HL-60 (cell line): Measurements from ENCODE around the gene FAM13C.

Experiments
- DNase-seq, 2 experiments: peaks; one replicate each; pipeline ENCODE4 v3.0.0-alpha.2; 2010 to 2020; ENCODE audit warnings: low read depth in 1 of 2, low spot score in 1 of 2
- H3K27ac ChIP-seq: fragments of 250-450 bp; sonication (Bioruptor Pico); replicated peaks from 2 replicates; pipeline ENCODE4 v1.5.1; 2020; ENCODE audit warnings: mild to moderate bottlenecking, moderate library complexity
- H3K27me3 ChIP-seq: fragments of 250-450 bp; sonication (Bioruptor Pico); 2 replicates; pipeline ENCODE4 v1.5.1; 2021; ENCODE audit warnings: mild to moderate bottlenecking, moderate library complexity; ENCODE audit not compliant: insufficient read depth, poor library complexity, severe bottlenecking
- H3K4me3 ChIP-seq: replicated peaks from 2 replicates; pipeline ENCODE4 v1.5.1; 2011; ENCODE audit warnings: mild to moderate bottlenecking, control low read depth, low read length; ENCODE audit not compliant: insufficient read depth
- CTCF ChIP-seq: IDR thresholded peaks from one replicate; pipeline ENCODE4 v1.5.1; 2011; ENCODE audit warnings: low read length, control low read depth, inconsistent platforms; ENCODE audit not compliant: insufficient read depth
- GABPA ChIP-seq: IDR thresholded peaks from 2 replicates; pipeline ENCODE4 v1.6.1; 2012; ENCODE audit warnings: low read depth
- POLR2AphosphoS5 ChIP-seq: IDR thresholded peaks from 2 replicates; pipeline ENCODE4 v1.6.1; 2012; ENCODE audit warnings: low read depth
- SPI1 ChIP-seq: IDR thresholded peaks from 2 replicates; pipeline ENCODE4 v1.6.1; 2012; ENCODE audit warnings: low read depth, mild to moderate bottlenecking, borderline replicate concordance
- TF ChIP-seq, protein P1 (sequence below): IDR thresholded peaks from 2 replicates; pipeline ENCODE4 v1.6.1; 2012; ENCODE audit warnings: low read depth; ENCODE audit not compliant: insufficient replicate concordance

The FAM13C gene

DNA sequence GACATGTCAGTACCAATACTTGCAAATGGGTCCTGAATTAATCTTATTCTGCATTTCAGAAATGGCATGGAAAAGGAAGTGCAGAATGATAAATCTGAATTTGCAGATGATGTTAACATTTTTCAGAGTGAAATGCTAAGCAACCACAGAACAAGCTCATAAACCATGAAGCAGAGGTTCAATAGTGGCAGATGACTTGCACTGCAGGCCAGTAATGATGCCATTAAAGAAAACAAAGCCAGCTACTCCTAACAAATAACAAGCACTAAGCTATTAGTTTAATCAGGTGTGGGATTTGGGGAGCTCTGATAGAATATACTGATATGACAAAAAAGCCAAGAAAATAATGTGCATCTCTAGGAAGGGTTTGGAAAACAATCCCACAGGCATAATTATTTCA, 85.4 kb downstream of the FAM13C start:
- no peak overlapping the region for H3K27ac ChIP-seq
- H3K4me3 ChIP-seq = no peak overlapping the region
- no peak for DNase-seq
- no peaks in the 10 kb centered on the region for H3K27me3 ChIP-seq
- no peak for TF ChIP-seq CTCF
- TF ChIP-seq, protein P1, sequence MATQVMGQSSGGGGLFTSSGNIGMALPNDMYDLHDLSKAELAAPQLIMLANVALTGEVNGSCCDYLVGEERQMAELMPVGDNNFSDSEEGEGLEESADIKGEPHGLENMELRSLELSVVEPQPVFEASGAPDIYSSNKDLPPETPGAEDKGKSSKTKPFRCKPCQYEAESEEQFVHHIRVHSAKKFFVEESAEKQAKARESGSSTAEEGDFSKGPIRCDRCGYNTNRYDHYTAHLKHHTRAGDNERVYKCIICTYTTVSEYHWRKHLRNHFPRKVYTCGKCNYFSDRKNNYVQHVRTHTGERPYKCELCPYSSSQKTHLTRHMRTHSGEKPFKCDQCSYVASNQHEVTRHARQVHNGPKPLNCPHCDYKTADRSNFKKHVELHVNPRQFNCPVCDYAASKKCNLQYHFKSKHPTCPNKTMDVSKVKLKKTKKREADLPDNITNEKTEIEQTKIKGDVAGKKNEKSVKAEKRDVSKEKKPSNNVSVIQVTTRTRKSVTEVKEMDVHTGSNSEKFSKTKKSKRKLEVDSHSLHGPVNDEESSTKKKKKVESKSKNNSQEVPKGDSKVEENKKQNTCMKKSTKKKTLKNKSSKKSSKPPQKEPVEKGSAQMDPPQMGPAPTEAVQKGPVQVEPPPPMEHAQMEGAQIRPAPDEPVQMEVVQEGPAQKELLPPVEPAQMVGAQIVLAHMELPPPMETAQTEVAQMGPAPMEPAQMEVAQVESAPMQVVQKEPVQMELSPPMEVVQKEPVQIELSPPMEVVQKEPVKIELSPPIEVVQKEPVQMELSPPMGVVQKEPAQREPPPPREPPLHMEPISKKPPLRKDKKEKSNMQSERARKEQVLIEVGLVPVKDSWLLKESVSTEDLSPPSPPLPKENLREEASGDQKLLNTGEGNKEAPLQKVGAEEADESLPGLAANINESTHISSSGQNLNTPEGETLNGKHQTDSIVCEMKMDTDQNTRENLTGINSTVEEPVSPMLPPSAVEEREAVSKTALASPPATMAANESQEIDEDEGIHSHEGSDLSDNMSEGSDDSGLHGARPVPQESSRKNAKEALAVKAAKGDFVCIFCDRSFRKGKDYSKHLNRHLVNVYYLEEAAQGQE = no peak
- TF ChIP-seq SPI1 = no peak
- TF ChIP-seq POLR2AphosphoS5 = no peak
- no peak for TF ChIP-seq GABPA

- TF ChIP-seq SPI1 = no peak
- no peak for TF ChIP-seq POLR2AphosphoS5
- TF ChIP-seq GABPA = no peak
- no peak for TF ChIP-seq CTCF
- TF ChIP-seq, protein P1 = no peak
- Histone ChIP-seq H3K27ac (no peak overlapping the region), H3K4me3 (no peak overlapping the region), H3K27me3 (no peaks in the 10 kb centered on the region)
- no peak for DNase-seq
These were observed 86.2 kb downstream of the FAM13C start for GRCh38 chr10:59276133-59276532.

- TF ChIP-seq, protein P1 = no peak
- TF ChIP-seq CTCF (no peak), POLR2AphosphoS5 (no peak), SPI1 (no peak), GABPA (no peak)
- no peak overlapping the region for H3K4me3 ChIP-seq
- no peak for DNase-seq
These were observed 88.9 kb downstream of the FAM13C start for GRCh38 chr10:59273445-59273844.

More at GRCh38 chr10:59273445-59273844, 88.9 kb downstream of the FAM13C start:
- no peaks in the 10 kb centered on the region for H3K27me3 ChIP-seq
- H3K27ac ChIP-seq = no peak overlapping the region
